ENCODE data around the gene PLK4. TPM values are rescaled to one million over a fixed set of nuclear protein-coding genes. Genes with fewer than 3 reads are reported as not detected.

Gene PLK4
- total RNA-seq, 1 donor from 2014 or later = 0.53 TPM

DNA sequence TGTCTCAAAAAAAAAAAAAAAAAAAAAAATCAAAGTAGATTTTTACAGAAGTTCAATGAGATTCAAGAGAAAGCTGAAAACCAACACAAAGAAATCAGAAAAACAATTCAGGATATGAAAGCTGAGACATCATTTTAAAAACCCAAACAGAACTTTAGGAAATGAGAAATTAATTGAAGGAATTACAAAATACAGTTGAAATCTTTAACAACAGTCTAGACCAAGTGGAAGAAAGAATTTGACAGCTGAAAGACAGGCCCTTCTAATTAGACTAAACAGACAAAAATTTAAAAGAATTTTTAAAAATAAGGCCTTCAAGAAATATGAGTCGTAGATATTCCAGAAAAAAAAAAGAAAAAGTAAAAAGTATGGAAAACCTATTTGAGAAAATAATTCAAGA is 33.9 kb upstream of the PLK4 start:
- FAIRE-seq (no peak), DNase-seq (ENCODE audit: low read depth) (no peak)
- no peak overlapping the region for H3K4me3 ChIP-seq (ENCODE audit: low read depth, low read length)
- no peak for TF ChIP-seq CTCF (IDR thresholded peaks at IDR 0.05; ENCODE audit: insufficient read depth, low read length, severe bottlenecking)
- H3K36me3 ChIP-seq (ENCODE audit: control insufficient read depth, insufficient read depth, low read length) = no peaks in the 10 kb centered on the region
- H3K27me3 ChIP-seq (ENCODE audit: control insufficient read depth, insufficient read depth, low read length) = no peaks in the 10 kb centered on the region

DNA sequence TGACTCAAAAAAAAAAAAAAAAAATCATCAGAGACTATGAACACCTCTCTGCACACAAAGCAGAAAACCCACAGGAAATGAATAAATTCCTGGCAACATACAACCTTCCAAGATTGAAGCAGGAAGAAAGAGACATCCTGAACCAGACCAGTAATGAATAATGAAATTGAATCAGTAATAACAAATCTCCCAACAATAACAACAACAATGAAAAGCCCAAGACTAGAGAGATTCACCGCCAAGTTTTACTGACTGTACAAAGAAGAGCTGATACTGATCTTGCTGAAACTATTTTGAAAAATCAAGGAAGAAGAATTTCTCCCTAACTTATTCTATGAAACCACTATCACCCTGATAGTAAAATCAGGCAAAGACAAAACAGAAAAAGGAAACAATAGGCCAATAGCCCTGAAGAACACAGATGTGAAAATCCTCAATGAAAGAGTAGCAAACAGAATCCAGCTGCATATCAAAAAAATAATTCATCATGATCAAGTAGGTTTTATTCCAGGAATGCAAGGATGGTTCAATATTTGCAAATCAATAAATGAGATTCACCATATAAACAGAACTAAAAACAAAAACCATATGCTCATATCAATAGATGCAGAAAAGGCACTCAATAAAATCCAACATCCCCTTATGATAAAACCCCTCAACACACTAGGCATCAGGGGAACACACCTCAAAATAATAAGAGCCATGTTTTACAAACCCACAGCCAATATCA is 31.0 kb upstream of the PLK4 start:
- DNase-seq (ENCODE audit: low read depth) = no peak
- H3K27me3 ChIP-seq (ENCODE audit: control insufficient read depth, insufficient read depth, low read length) = no peaks in the 10 kb centered on the region
- H3K36me3 ChIP-seq (ENCODE audit: control insufficient read depth, insufficient read depth, low read length) = no peaks in the 10 kb centered on the region
- TF ChIP-seq CTCF (IDR thresholded peaks at IDR 0.05; ENCODE audit: insufficient read depth, low read length, severe bottlenecking) = no peak
- no peak overlapping the region for H3K4me3 ChIP-seq (ENCODE audit: low read depth, low read length)
- no peak for FAIRE-seq

GRCh38 chr4:127852661-127853060 is 28.0 kb upstream of the PLK4 start:
- no peaks in the 10 kb centered on the region for H3K36me3 ChIP-seq (ENCODE audit: control insufficient read depth, insufficient read depth, low read length)

DNA sequence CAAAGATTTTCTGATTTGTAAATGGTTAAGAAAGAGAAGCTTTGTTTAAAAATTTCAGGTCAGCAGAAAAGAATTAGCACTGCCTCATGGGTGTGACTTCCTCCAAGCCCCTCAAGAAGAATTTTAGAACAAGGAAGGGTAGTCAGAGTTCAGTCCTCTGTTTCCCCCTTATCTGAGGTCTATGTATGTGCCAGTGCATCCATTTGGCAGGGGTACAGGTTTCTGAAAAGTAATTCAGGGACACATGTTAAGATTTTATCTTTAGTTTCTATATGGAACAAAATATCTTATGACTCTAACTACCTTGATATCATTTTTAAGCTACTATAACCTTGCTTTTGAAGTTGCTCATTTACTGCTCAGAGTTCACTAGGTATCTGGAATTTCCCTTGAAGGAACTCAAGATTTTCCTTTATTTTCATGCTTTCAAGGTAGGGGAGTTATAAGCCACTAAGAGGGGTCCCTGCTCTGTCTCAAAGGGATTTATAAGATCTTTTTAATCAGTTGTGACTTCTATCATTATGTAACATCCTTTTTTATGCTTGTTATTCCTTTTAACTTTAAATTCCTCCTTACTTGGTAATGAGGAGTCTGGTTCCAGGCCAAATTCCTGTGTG is 24.4 kb upstream of the PLK4 start:
- DNase-seq (ENCODE audit: low read depth) = no peak
- Histone ChIP-seq H3K4me3 (ENCODE audit: low read depth, low read length) (no peak overlapping the region), H3K36me3 (ENCODE audit: control insufficient read depth, insufficient read depth, low read length) (no peaks in the 10 kb centered on the region), H3K27me3 (ENCODE audit: control insufficient read depth, insufficient read depth, low read length) (no peaks in the 10 kb centered on the region)
- no peak for TF ChIP-seq CTCF (IDR thresholded peaks at IDR 0.05; ENCODE audit: insufficient read depth, low read length, severe bottlenecking)
- no peak for FAIRE-seq

More at GRCh38 chr4:127852661-127853060, 28.0 kb upstream of the PLK4 start:
- FAIRE-seq = no peak
- Histone ChIP-seq H3K27me3 (ENCODE audit: control insufficient read depth, insufficient read depth, low read length) (no peaks in the 10 kb centered on the region), H3K4me3 (ENCODE audit: low read depth, low read length) (no peak overlapping the region)
- DNase-seq (ENCODE audit: low read depth) = no peak
- TF ChIP-seq CTCF (IDR thresholded peaks at IDR 0.05; ENCODE audit: insufficient read depth, low read length, severe bottlenecking) = no peak

DNA sequence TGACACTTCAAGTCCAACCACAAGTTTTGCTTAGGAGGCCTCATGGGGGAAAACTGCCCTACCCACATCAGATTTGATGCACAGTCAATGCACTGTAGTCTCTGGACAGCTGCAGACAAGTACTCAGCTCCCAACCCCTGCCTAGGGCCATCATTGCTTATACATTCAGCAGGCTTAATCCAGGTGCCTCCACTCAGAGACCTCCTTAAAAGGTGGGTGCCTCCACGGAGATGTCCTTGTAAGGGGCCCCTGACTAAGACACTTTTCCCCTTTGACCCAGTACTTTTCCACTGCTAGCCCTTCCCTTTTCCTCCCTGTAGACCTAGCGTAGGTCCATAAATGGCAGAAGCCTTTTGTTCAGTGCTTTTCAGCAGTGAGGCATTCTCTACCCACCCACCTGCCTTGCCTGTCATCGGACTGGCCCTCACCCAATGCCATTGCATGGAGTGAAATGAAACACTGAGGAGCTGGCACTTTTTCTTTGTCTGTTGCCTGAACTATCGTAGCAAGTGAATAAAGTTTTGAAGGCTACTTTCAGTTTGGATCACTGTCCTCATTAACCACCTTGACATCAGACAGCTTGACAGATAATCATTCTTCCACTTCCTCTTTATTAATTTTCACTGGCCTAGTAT is 23.8 kb upstream of the PLK4 start:
- FAIRE-seq (no peak), DNase-seq (ENCODE audit: low read depth) (peak; percentile 83)
- Histone ChIP-seq H3K36me3 (ENCODE audit: control insufficient read depth, insufficient read depth, low read length) (no peaks in the 10 kb centered on the region), H3K4me3 (ENCODE audit: low read depth, low read length) (no peak overlapping the region), H3K27me3 (ENCODE audit: control insufficient read depth, insufficient read depth, low read length) (no peaks in the 10 kb centered on the region)
- no peak for TF ChIP-seq CTCF (IDR thresholded peaks at IDR 0.05; ENCODE audit: insufficient read depth, low read length, severe bottlenecking)

Data from bronchial epithelial cell (primary cell).